Mesenchymal stem cell (in vitro differentiated cells and primary cell): ENCODE measurements around the gene SLC4A2.

Experiments
- DNase-seq: peaks from one replicate; pipeline ENCODE4 v3.0.0-alpha.2; 2013
- H2AFZ ChIP-seq: one replicate; pipeline ENCODE4 v1.6.1; 2013; ENCODE audit warnings: low read depth, mild to moderate bottlenecking, control low read depth, inconsistent platforms, low read length, moderate library complexity
- H2AK5ac ChIP-seq: 2 replicates; pipeline ENCODE4 v1.6.1; 2013; ENCODE audit warnings: low read length, moderate library complexity, mild to moderate bottlenecking, inconsistent platforms; ENCODE audit not compliant: severe bottlenecking
- H2BK120ac ChIP-seq: one replicate; pipeline ENCODE4 v1.6.1; 2013; ENCODE audit warnings: low read depth, mild to moderate bottlenecking, inconsistent platforms, low read length, moderate library complexity
- H2BK12ac ChIP-seq, 2 experiments: one replicate each; pipeline ENCODE4 v1.6.1; 2013; ENCODE audit warnings: inconsistent platforms in 2 of 2, low read length in 2 of 2, mild to moderate bottlenecking in 2 of 2, moderate library complexity in 2 of 2, control low read depth in 1 of 2
- H2BK15ac ChIP-seq: one replicate; pipeline ENCODE4 v1.6.1; 2013; ENCODE audit warnings: mild to moderate bottlenecking, low read depth, inconsistent platforms; ENCODE audit not compliant: poor library complexity, severe bottlenecking
- H2BK5ac ChIP-seq: 2 replicates; pipeline ENCODE4 v1.6.1; 2013; ENCODE audit warnings: low read depth, mild to moderate bottlenecking, low read length, control low read depth, inconsistent platforms; ENCODE audit not compliant: poor library complexity, severe bottlenecking
- H3K14ac ChIP-seq, 2 experiments: one replicate each; pipeline ENCODE4 v1.6.1; 2013; ENCODE audit warnings: inconsistent platforms in 2 of 2, low read length in 2 of 2, control low read depth in 1 of 2, mild to moderate bottlenecking in 1 of 2, moderate library complexity in 1 of 2
- H3K18ac ChIP-seq, 2 experiments: one replicate each; pipeline ENCODE4 v1.6.1; 2013; ENCODE audit warnings: inconsistent platforms in 2 of 2, low read length in 2 of 2, control low read depth in 1 of 2, low read depth in 1 of 2, mild to moderate bottlenecking in 1 of 2
- H3K23ac ChIP-seq, 2 experiments: one replicate each; pipeline ENCODE4 v1.6.1; 2013; ENCODE audit warnings: inconsistent platforms in 2 of 2, low read length in 2 of 2, mild to moderate bottlenecking in 2 of 2, moderate library complexity in 2 of 2, control low read depth in 1 of 2
- H3K27ac ChIP-seq: 2 replicates; pipeline ENCODE4 v1.5.1; 2013; ENCODE audit warnings: mild to moderate bottlenecking, moderate library complexity, low read length, control low read depth, inconsistent platforms; ENCODE audit not compliant: poor library complexity, severe bottlenecking
- H3K27me3 ChIP-seq, 2 experiments: 2 replicates each; pipeline versions ENCODE4 v1.6.1 to v1.7.0; 2013; ENCODE audit warnings: low read length in 2 of 2, mild to moderate bottlenecking in 2 of 2, moderate library complexity in 2 of 2, control low read depth in 1 of 2, inconsistent platforms in 1 of 2; ENCODE audit not compliant: control insufficient read depth in 1 of 2, insufficient read depth in 1 of 2
- H3K36me3 ChIP-seq, 2 experiments: 2 replicates each; pipeline versions ENCODE4 v1.6.1 to v1.7.0; 2013; ENCODE audit warnings: low read length in 2 of 2, control low read depth in 1 of 2, inconsistent platforms in 1 of 2, low read depth in 1 of 2, mild to moderate bottlenecking in 1 of 2; ENCODE audit not compliant: insufficient read depth in 2 of 2, control insufficient read depth in 1 of 2
- H3K4ac ChIP-seq, 2 experiments: one replicate each; pipeline ENCODE4 v1.6.1; 2013; ENCODE audit warnings: inconsistent platforms in 2 of 2, low read length in 2 of 2, mild to moderate bottlenecking in 2 of 2, moderate library complexity in 2 of 2, control low read depth in 1 of 2, low read depth in 1 of 2
- H3K4me1 ChIP-seq: 2 replicates; pipeline ENCODE4 v1.6.1; 2013; ENCODE audit warnings: low read depth, low read length, control low read depth; ENCODE audit not compliant: control insufficient read depth, insufficient read depth
- H3K4me2 ChIP-seq: 2 replicates; pipeline ENCODE4 v1.6.1; 2013; ENCODE audit warnings: low read length, mild to moderate bottlenecking, inconsistent platforms; ENCODE audit not compliant: poor library complexity, severe bottlenecking
- H3K4me3 ChIP-seq, 2 experiments: 2 replicates each; pipeline versions ENCODE4 v1.5.1 to v1.7.0; 2013; ENCODE audit warnings: low read length in 2 of 2, mild to moderate bottlenecking in 2 of 2, control low read depth in 1 of 2, low read depth in 1 of 2; ENCODE audit not compliant: insufficient read depth in 1 of 2
- H3K79me1 ChIP-seq: replicated peaks from 2 replicates; pipeline ENCODE4 v1.6.1; 2013; ENCODE audit warnings: mild to moderate bottlenecking, control low read depth, low read length, inconsistent platforms; ENCODE audit not compliant: poor library complexity, severe bottlenecking
- H3K9ac ChIP-seq: 2 replicates; pipeline ENCODE4 v1.7.0; 2013; ENCODE audit warnings: mild to moderate bottlenecking, low read length, moderate library complexity
- H3K9me3 ChIP-seq: 2 replicates; pipeline ENCODE4 v1.7.0; 2013; ENCODE audit warnings: mild to moderate bottlenecking, low read length; ENCODE audit not compliant: control insufficient read depth
- H4K8ac ChIP-seq: one replicate; pipeline ENCODE4 v1.6.1; 2013; ENCODE audit warnings: inconsistent platforms, mild to moderate bottlenecking, low read length, moderate library complexity
- H4K91ac ChIP-seq: one replicate; pipeline ENCODE4 v1.6.1; 2013; ENCODE audit warnings: mild to moderate bottlenecking, low read length, inconsistent platforms
- WGBS: methylation state at CpG from one replicate; pipeline ENCODE4 v1.1.7; 2013; ENCODE audit warnings: mixed read lengths; 5-methylcytosine and 5-hydroxymethylcytosine counted together

The SLC4A2 gene

GRCh38 chr7:151018421-151019129, 40.8 kb upstream of the SLC4A2 start:
- Histone ChIP-seq H3K4me1 (peaks cover 14% of the 10 kb centered on the region), H3K9me3 (no peaks in the 10 kb centered on the region), H3K14ac (peak overlapping the region in 1 of 2 experiments; percentile 93), H3K4me2 (peak overlapping the region; percentile 19), H2AK5ac (no peak overlapping the region), H3K79me1 (no peaks in the 10 kb centered on the region), H2BK15ac (no peak overlapping the region), H3K9ac (no peak overlapping the region), H3K4me3 (peak overlapping the region in 1 of 2 experiments; percentile 66), H3K18ac (peak overlapping the region; percentile 72 to 81), H3K23ac (no peak overlapping the region), H3K4ac (peak overlapping the region; percentile 0 to 63), H2BK120ac (no peak overlapping the region), H3K36me3 (no peaks in the 10 kb centered on the region), H4K8ac (peak overlapping the region; percentile 84), H2BK12ac (peak overlapping the region in 1 of 2 experiments; percentile 91), H3K27ac (no peak overlapping the region), H4K91ac (peak overlapping the region; percentile 85), H2AFZ (no peak overlapping the region), H3K27me3 (peaks cover 55 to 64% of the 10 kb centered on the region in 2 experiments), H2BK5ac (no peak overlapping the region)
- WGBS: 11% methylated on average over 66 of the region's 82 CpGs
- DNase-seq: peak; percentile 23

- peaks cover 14% of the 10 kb centered on the region for H3K4me1 ChIP-seq
- peak overlapping the region in 1 of 2 experiments; percentile 91 for H2BK12ac ChIP-seq
- no peak for DNase-seq
- H3K79me1 ChIP-seq: no peaks in the 10 kb centered on the region
- no peak overlapping the region for H3K9ac ChIP-seq
- H2AK5ac ChIP-seq: no peak overlapping the region
- no peak overlapping the region for H2BK120ac ChIP-seq
- H3K27ac ChIP-seq: no peak overlapping the region
- H2AFZ ChIP-seq: no peak overlapping the region
- no peak overlapping the region for H3K23ac ChIP-seq
- peak overlapping the region; percentile 42 to 60 for H3K18ac ChIP-seq
- no peak overlapping the region for H3K4me3 ChIP-seq
- no peak overlapping the region for H2BK15ac ChIP-seq
- H3K9me3 ChIP-seq: no peaks in the 10 kb centered on the region
- WGBS: 72% methylated on average over 19 of the region's 20 CpGs
- peak overlapping the region; percentile 13 to 58 for H3K4ac ChIP-seq
- H3K27me3 ChIP-seq: peaks cover 56 to 59% of the 10 kb centered on the region in 2 experiments
- H2BK5ac ChIP-seq: no peak overlapping the region
- H3K14ac ChIP-seq: no peak overlapping the region
- peak overlapping the region; percentile 27 for H4K8ac ChIP-seq
- H3K4me2 ChIP-seq: no peak overlapping the region
- no peaks in the 10 kb centered on the region for H3K36me3 ChIP-seq
- H4K91ac ChIP-seq: peak overlapping the region; percentile 53
Observed at GRCh38 chr7:151019130-151019447, 40.3 kb upstream of the SLC4A2 start.

- peak overlapping the region in 1 of 2 experiments; percentile 42 for H2BK12ac ChIP-seq
- H3K9me3 ChIP-seq: no peaks in the 10 kb centered on the region
- no peak overlapping the region for H3K9ac ChIP-seq
- H3K36me3 ChIP-seq: no peaks in the 10 kb centered on the region
- H3K18ac ChIP-seq: peak overlapping the region in 1 of 2 experiments; percentile 89
- peak overlapping the region; percentile 77 for H4K8ac ChIP-seq
- H2AFZ ChIP-seq: no peak overlapping the region
- H3K14ac ChIP-seq: no peak overlapping the region
- no peaks in the 10 kb centered on the region for H3K79me1 ChIP-seq
- H3K23ac ChIP-seq: no peak overlapping the region
- H2BK120ac ChIP-seq: peak overlapping the region; percentile 67
- H3K27ac ChIP-seq: no peak overlapping the region
- WGBS: 20% methylated on average over 7 of the region's 7 CpGs
- H3K4ac ChIP-seq: no peak overlapping the region
- H2BK15ac ChIP-seq: peak overlapping the region; percentile 44
- peak; percentile 39 for DNase-seq
- peaks cover 56 to 60% of the 10 kb centered on the region in 2 experiments for H3K27me3 ChIP-seq
- no peak overlapping the region for H2BK5ac ChIP-seq
- no peak overlapping the region for H3K4me3 ChIP-seq
- H4K91ac ChIP-seq: peak overlapping the region; percentile 87
- H3K4me2 ChIP-seq: no peak overlapping the region
- H2AK5ac ChIP-seq: no peak overlapping the region
- peaks cover 14% of the 10 kb centered on the region for H3K4me1 ChIP-seq
Observed at GRCh38 chr7:151020231-151020630, 39.2 kb upstream of the SLC4A2 start.

GRCh38 chr7:151023232-151023631, 36.2 kb upstream of the SLC4A2 start:
- H2BK12ac ChIP-seq: peak overlapping the region in 1 of 2 experiments; percentile 76

More at GRCh38 chr7:151023232-151023631, 36.2 kb upstream of the SLC4A2 start:
- Histone ChIP-seq H3K4me1 (peaks cover 12% of the 10 kb centered on the region), H3K23ac (peak overlapping the region in 1 of 2 experiments; percentile 24), H3K79me1 (no peaks in the 10 kb centered on the region), H2AFZ (no peak overlapping the region), H3K36me3 (no peaks in the 10 kb centered on the region), H3K18ac (no peak overlapping the region), H3K9me3 (no peaks in the 10 kb centered on the region), H2BK5ac (no peak overlapping the region), H3K27ac (no peak overlapping the region), H4K91ac (peak overlapping the region; percentile 31), H4K8ac (no peak overlapping the region), H3K4ac (peak overlapping the region; percentile 14 to 17), H3K9ac (no peak overlapping the region), H2BK120ac (no peak overlapping the region), H3K4me3 (peak overlapping the region in 1 of 2 experiments; percentile 5), H3K4me2 (no peak overlapping the region), H3K14ac (peak overlapping the region in 1 of 2 experiments; percentile 56), H2AK5ac (no peak overlapping the region), H2BK15ac (no peak overlapping the region), H3K27me3 (peaks cover 39 to 41% of the 10 kb centered on the region in 2 experiments)
- DNase-seq: no peak
- WGBS: 88% methylated on average over 9 of the region's 10 CpGs
